ENCODE data around the gene TMEM119. TPM values are rescaled to one million over a fixed set of nuclear protein-coding genes. Genes with fewer than 3 reads are reported as not detected.

Gene TMEM119
- total and polyA plus RNA-seq, 9 of the 15 experiments (the other 6 are each of a cell fraction or from before 2014, with no cell fraction given), result 0.18 TPM; not detected in 8

DNA sequence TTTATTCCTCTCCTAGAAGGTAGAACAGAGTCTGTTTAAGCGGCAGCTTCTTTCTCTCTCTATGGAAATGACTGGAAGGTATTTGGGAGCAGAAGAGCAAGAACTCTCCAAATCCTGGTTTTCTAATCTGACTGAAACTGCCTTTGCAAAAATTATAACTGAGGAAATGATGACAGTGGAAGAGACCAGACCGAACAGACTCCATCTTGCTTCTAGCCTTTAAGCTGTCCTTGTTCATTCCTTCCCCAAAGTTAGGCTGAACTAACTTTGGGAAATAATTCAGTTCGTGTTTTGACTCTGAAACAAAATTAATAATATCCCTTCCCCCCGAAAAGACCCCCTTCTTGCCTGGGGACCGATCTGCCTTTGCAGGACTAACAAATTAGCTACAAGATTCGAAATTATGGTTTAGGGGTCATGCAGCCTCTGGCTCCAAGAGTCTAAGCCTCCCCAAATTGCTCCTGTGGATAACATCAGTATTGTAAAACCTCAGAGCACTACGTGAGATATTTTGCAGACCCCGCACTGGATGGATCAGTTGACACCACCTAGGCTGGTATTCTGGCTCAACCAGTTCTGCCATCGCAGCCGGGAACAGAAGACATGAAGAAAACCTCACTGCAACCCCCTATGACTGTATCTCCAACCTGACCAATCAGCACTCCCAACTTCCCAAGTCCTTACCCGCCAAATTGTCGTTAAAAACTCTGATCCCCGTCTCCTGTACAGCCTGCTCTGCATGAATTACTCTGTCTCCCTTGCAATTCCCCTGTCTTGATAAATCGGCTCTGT lies 21.7 kb upstream of the TMEM119 start (continued):
- TF ChIP-seq SIN3A (IDR thresholded peaks at IDR 0.05; ENCODE audit: borderline replicate concordance in 2 of 2, control insufficient read depth in 1 of 2, low read depth in 2 of 2, low read length in 2 of 2) (no peak), ZBTB1 (CRISPR knock-in tag; IDR thresholded peaks at IDR 0.05; ENCODE audit: borderline replicate concordance, low read depth) (no peak), SNIP1 (IDR thresholded peaks at IDR 0.05; ENCODE audit: low read depth) (no peak), TGIF2 (CRISPR knock-in tag; IDR thresholded peaks at IDR 0.05) (no peak), CBX3 (IDR thresholded peaks at IDR 0.05; ENCODE audit: borderline replicate concordance in 1 of 2, low read length in 2 of 2) (no peak), OTX1 (CRISPR knock-in tag; IDR thresholded peaks at IDR 0.05) (no peak), BCL6 (CRISPR knock-in tag; IDR thresholded peaks at IDR 0.05) (no peak), MEF2A (IDR thresholded peaks at IDR 0.05; ENCODE audit: control insufficient read depth, low read depth, low read length) (no peak), GATAD2A (IDR thresholded peaks at IDR 0.05) (no peak)
- TF ChIP-seq, protein P1, sequence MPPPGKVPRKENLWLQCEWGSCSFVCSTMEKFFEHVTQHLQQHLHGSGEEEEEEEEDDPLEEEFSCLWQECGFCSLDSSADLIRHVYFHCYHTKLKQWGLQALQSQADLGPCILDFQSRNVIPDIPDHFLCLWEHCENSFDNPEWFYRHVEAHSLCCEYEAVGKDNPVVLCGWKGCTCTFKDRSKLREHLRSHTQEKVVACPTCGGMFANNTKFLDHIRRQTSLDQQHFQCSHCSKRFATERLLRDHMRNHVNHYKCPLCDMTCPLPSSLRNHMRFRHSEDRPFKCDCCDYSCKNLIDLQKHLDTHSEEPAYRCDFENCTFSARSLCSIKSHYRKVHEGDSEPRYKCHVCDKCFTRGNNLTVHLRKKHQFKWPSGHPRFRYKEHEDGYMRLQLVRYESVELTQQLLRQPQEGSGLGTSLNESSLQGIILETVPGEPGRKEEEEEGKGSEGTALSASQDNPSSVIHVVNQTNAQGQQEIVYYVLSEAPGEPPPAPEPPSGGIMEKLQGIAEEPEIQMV (tag; conservative IDR thresholded peaks at IDR 0.05; ENCODE audit: low read depth), result peak; percentile 74; the same call in 1 of the 2 replicates
- TF ChIP-seq, protein P2, sequence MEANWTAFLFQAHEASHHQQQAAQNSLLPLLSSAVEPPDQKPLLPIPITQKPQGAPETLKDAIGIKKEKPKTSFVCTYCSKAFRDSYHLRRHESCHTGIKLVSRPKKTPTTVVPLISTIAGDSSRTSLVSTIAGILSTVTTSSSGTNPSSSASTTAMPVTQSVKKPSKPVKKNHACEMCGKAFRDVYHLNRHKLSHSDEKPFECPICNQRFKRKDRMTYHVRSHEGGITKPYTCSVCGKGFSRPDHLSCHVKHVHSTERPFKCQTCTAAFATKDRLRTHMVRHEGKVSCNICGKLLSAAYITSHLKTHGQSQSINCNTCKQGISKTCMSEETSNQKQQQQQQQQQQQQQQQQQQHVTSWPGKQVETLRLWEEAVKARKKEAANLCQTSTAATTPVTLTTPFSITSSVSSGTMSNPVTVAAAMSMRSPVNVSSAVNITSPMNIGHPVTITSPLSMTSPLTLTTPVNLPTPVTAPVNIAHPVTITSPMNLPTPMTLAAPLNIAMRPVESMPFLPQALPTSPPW (CRISPR knock-in tag; IDR thresholded peaks at IDR 0.05), result no peak
- TF ChIP-seq, protein P3, sequence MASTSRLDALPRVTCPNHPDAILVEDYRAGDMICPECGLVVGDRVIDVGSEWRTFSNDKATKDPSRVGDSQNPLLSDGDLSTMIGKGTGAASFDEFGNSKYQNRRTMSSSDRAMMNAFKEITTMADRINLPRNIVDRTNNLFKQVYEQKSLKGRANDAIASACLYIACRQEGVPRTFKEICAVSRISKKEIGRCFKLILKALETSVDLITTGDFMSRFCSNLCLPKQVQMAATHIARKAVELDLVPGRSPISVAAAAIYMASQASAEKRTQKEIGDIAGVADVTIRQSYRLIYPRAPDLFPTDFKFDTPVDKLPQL (IDR thresholded peaks at IDR 0.05; ENCODE audit: extremely low read depth, insufficient read length), result no peak
